Measurements from ENCODE around the gene CHP2.

DNA sequence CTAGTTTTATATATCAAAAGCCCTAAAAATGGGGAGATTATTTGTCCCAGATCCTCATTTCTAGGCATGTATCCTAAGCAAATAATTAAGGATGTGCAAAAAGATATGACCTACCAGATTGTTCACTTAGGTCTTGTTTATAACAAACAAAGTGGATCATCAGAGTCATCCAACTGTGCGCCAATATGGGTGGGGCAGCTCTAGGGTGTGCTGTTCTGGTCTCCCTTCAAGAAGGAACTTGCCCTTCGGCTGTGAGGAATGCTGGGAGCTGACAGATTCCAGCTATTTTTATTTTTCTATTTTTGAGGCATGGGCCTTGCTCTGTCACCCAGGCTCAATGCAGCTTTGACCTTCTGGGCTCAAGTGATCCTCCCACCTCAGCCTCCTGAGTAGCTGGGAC is 13.8 kb downstream of the CHP2 start:
- TF ChIP-seq, protein P1, sequence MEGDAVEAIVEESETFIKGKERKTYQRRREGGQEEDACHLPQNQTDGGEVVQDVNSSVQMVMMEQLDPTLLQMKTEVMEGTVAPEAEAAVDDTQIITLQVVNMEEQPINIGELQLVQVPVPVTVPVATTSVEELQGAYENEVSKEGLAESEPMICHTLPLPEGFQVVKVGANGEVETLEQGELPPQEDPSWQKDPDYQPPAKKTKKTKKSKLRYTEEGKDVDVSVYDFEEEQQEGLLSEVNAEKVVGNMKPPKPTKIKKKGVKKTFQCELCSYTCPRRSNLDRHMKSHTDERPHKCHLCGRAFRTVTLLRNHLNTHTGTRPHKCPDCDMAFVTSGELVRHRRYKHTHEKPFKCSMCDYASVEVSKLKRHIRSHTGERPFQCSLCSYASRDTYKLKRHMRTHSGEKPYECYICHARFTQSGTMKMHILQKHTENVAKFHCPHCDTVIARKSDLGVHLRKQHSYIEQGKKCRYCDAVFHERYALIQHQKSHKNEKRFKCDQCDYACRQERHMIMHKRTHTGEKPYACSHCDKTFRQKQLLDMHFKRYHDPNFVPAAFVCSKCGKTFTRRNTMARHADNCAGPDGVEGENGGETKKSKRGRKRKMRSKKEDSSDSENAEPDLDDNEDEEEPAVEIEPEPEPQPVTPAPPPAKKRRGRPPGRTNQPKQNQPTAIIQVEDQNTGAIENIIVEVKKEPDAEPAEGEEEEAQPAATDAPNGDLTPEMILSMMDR (IDR thresholded peaks at IDR 0.05; ENCODE audit: low read length) = no peak
- TF ChIP-seq EZH2 (optimal IDR thresholded peaks at IDR 0.05; ENCODE audit: low read depth, low read length) (no peak), EZH2phosphoT487 (IDR thresholded peaks at IDR 0.05; ENCODE audit: low read length) (no peak)
